SH-SY5Y (cell line): ENCODE measurements around the gene IER5L.

ENCODE experiments used
- GATA2 ChIP-seq: IDR thresholded peaks from 2 replicates; pipeline ENCODE4 v1.6.1; 2011; ENCODE audit warnings: mild to moderate bottlenecking, low read depth, low read length
- GATA3 ChIP-seq: IDR thresholded peaks from 2 replicates; pipeline ENCODE4 v1.6.1; 2011; ENCODE audit warnings: low read depth, mild to moderate bottlenecking, low read length, moderate library complexity

DNA sequence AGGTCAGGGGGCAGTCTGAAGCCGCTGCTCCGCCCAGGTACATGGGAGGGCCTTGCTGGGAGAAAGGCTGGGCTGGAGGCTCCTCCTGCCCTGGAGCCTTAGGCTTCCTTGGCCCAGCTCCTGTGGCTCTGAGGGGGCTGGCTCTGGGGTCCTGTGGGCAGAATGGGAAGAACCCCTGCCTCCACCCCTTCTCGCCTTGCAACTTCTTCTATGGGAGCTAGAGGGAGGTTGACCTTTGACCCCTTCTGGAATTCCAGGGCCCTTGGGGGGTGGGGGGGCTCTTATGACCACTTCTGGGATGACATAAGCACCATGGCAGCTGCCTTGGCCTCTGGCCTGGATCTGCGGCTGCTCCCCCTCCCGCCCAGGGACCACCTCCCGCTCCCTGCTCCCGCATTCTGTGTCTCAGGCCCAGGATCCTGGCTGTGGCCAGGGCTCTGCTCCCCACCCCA is 32.2 kb downstream of the IER5L start:
- TF ChIP-seq GATA2 (no peak), GATA3 (no peak)
